Measurements from ENCODE around the gene DNAJB11. TPM values are rescaled to one million over a fixed set of nuclear protein-coding genes. Genes with fewer than 3 reads are reported as not detected.

DNAJB11 gene
- total and polyA plus RNA-seq, 12 donors, result 20.1 to 93.2 (median 39.6) TPM

- Histone ChIP-seq H3K4me3 (no peak overlapping the region), H3K4me1 (replicated peaks in 1 of 2) (no peaks in the 10 kb centered on the region), H3K27ac (no peak overlapping the region), H3K27me3 (no peaks in the 10 kb centered on the region), H3K9me3 (replicated peaks in 1 of 3) (no peaks in the 10 kb centered on the region), H3K36me3 (replicated peaks in 1 of 2) (peaks cover 0 to 26% of the 10 kb centered on the region in 2 donors)
- DNase-seq, result no peak
- WGBS, 4 donors, result 49 to 74% (median 65%) methylated on average over 2 of the region's 2 CpGs
- intact Hi-C loops (cut with DNase I), result no loop called here
- TF ChIP-seq CTCF (IDR thresholded peaks at IDR 0.05) (no peak), POLR2A (IDR thresholded peaks at IDR 0.05) (no peak)
Observed at GRCh38 chr3:186588632-186589031, 18.1 kb downstream of the DNAJB11 start.

- Histone ChIP-seq H3K27ac (no peak overlapping the region), H3K4me1 (replicated peaks in 1 of 2) (no peaks in the 10 kb centered on the region), H3K4me3 (no peak overlapping the region), H3K36me3 (replicated peaks in 1 of 2) (peaks cover 0 to 21% of the 10 kb centered on the region in 2 donors), H3K27me3 (no peaks in the 10 kb centered on the region), H3K9me3 (replicated peaks in 1 of 3) (no peaks in the 10 kb centered on the region)
- 34 to 46% (median 40%) methylated on average over 3 of the region's 3 CpGs for WGBS, 4 donors
- TF ChIP-seq POLR2A (IDR thresholded peaks at IDR 0.05), result no peak
- TF ChIP-seq CTCF (IDR thresholded peaks at IDR 0.05), result no peak
- DNase-seq, result no peak
- intact Hi-C loops (cut with DNase I), result no loop called here
Observed at GRCh38 chr3:186589121-186589520, 18.6 kb downstream of the DNAJB11 start.

GRCh38 chr3:186589856-186590579 is 19.5 kb downstream of the DNAJB11 start:
- 64 to 72% (median 69%) methylated on average over 5 of the region's 5 CpGs for WGBS, 4 donors
- TF ChIP-seq CTCF (IDR thresholded peaks at IDR 0.05) (no peak), POLR2A (IDR thresholded peaks at IDR 0.05) (no peak)
- no peak overlapping the region for H3K4me3 ChIP-seq
- no peak for DNase-seq
- H3K4me1 ChIP-seq (replicated peaks in 1 of 2), result no peaks in the 10 kb centered on the region
- intact Hi-C loops (cut with DNase I), result no loop called here
- no peaks in the 10 kb centered on the region for H3K9me3 ChIP-seq (replicated peaks in 1 of 3)
- peaks cover 0 to 14% of the 10 kb centered on the region in 2 donors for H3K36me3 ChIP-seq (replicated peaks in 1 of 2)
- no peaks in the 10 kb centered on the region for H3K27me3 ChIP-seq
- no peak overlapping the region for H3K27ac ChIP-seq

GRCh38 chr3:186590580-186591295 is 20.2 kb downstream of the DNAJB11 start:
- WGBS, 4 donors, result 62 to 70% (median 63%) methylated on average over 7 of the region's 7 CpGs
- DNase-seq, result no peak
- no peaks in the 10 kb centered on the region for H3K9me3 ChIP-seq (replicated peaks in 1 of 3)
- H3K27ac ChIP-seq, result no peak overlapping the region
- intact Hi-C loops (cut with DNase I), result no loop called here
- TF ChIP-seq POLR2A (IDR thresholded peaks at IDR 0.05) (no peak), CTCF (IDR thresholded peaks at IDR 0.05) (no peak)
- H3K36me3 ChIP-seq (replicated peaks in 1 of 2), result peaks cover 0 to 7% of the 10 kb centered on the region in 2 donors
- no peak overlapping the region for H3K4me3 ChIP-seq
- no peaks in the 10 kb centered on the region for H3K27me3 ChIP-seq
- H3K4me1 ChIP-seq (replicated peaks in 1 of 2), result no peaks in the 10 kb centered on the region
